Coronary artery (tissue), 2 donors: ENCODE results near the gene MCF2L2.

Experiments
- DNase-seq: peaks from one replicate; pipeline ENCODE4 v3.0.0-alpha.2; 2017; ENCODE audit warnings: low spot score
- H3K27ac ChIP-seq, 2 donors: fragments of 200-600 bp; sonication (generic); one replicate each; pipeline ENCODE4 v1.5.1; 2016 to 2019
- H3K4me3 ChIP-seq: fragments of 200-600 bp; sonication (generic); 2 replicates; pipeline ENCODE4 v1.5.1; 2016; ENCODE audit warnings: mild to moderate bottlenecking, moderate library complexity
- TF ChIP-seq, protein P1 (sequence below): fragments of 200-600 bp; sonication (generic); IDR thresholded peaks from one replicate; pipeline ENCODE4 v1.5.1; 2019; ENCODE audit warnings: antibody characterized with exemption

MCF2L2 gene

DNA sequence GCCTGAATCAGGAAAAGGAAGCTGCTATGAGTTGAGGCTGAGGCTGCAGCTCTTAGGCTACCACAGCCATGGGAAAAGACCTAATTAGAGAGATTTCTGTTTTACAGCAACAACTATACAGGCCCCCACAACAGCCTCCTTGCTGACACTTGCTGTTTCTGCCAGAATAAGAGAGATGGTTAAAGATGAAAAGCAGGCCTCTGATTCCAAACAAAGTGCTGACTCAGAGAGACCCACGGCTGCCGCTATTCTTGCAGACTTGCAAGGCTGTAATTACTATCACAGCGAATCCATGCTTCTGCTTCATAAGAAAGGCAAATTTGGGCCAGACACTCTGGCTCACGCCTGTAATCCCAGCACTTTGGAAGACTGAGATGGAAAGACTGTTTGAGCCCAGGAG lies 41.8 kb downstream of the MCF2L2 start:
- TF ChIP-seq, protein P1, sequence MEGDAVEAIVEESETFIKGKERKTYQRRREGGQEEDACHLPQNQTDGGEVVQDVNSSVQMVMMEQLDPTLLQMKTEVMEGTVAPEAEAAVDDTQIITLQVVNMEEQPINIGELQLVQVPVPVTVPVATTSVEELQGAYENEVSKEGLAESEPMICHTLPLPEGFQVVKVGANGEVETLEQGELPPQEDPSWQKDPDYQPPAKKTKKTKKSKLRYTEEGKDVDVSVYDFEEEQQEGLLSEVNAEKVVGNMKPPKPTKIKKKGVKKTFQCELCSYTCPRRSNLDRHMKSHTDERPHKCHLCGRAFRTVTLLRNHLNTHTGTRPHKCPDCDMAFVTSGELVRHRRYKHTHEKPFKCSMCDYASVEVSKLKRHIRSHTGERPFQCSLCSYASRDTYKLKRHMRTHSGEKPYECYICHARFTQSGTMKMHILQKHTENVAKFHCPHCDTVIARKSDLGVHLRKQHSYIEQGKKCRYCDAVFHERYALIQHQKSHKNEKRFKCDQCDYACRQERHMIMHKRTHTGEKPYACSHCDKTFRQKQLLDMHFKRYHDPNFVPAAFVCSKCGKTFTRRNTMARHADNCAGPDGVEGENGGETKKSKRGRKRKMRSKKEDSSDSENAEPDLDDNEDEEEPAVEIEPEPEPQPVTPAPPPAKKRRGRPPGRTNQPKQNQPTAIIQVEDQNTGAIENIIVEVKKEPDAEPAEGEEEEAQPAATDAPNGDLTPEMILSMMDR = no peak
- H3K4me3 ChIP-seq = no peak overlapping the region
- no peak for DNase-seq
- no peak overlapping the region for H3K27ac ChIP-seq

DNA sequence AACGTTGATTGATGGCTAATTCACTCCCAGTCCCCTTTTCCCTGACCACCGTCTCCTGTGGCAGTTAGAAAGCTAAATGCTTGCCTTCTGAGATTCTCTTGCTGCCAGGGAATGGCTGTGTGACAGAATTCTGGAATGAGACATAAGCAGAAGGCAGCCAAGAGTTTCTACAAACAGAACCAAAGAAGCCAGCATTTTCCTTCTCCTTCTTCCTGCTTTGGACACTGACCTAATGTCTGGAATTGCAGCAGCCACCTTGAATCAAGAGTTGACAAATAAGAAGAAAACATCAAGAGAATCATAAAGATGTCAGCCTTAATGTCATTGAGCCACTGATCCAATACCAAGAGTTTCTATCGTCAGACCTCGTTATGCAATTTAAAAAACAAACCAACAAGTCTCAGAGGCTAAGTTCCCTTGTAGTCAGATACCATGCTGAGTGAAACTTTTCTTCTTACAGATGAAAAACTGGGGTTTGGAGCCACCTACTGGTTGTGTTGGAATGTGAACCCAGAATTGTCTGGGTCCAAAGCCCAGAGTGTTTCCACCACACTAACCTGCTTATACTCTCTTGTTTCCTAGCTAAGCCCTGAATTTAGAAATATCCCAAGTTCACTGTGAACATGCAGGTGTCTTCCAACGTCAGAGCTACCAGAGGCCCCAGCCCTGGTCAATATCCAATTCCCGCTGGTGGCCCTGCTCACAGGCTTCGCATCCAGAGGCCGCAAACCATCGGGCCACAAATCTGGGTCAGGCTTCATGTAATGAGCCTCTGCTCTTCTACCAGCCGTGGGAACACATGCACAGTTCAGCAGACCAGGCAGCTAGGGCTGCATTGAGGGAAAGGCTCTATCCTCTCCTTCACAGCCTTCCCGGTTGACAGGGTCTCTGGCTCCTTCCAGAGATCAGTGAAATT lies 42.5 kb downstream of the MCF2L2 start:
- TF ChIP-seq, protein P1 = peak; percentile 63
- DNase-seq = no peak
- no peak overlapping the region for H3K4me3 ChIP-seq
- no peak overlapping the region for H3K27ac ChIP-seq

DNA sequence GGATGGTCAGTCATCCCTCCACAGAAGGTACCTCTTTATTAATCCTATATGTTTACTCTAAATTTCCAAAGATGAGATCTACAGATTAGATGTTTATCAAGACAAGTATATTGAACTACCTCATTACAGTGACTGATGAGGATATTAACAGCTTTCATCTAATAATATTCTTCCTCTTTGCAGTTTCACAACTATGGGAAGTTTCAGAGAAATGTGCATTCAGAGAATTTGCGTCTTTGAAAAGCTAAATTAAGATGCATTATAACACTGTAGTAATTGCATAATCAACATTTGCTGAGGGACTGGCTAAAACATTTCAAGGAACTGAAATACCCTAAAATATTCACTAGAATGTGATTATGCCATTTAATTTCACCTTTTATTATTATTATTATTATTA lies 46.7 kb downstream of the MCF2L2 start:
- DNase-seq = no peak
- TF ChIP-seq, protein P1 = no peak
- H3K4me3 ChIP-seq = no peak overlapping the region
- H3K27ac ChIP-seq = no peak overlapping the region

DNA sequence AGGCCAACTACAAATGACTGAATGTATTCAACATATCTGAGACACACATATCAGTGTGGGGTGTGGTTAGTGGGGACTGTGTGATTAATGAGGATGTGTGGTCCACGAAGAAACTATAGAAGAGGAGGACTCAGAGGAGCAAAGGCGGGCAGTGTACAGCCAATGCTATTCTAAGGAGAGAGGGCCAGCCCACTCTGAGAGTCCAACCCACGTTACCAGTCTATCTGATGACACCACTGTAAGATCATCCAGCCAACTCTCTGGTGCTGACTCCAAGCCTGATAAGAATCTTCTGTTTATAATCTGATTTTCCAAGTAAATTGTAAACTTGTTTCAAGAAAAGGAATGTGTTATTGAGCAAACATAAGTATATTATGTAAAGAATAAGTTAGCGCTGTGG lies 47.2 kb downstream of the MCF2L2 start:
- Histone ChIP-seq H3K4me3 (no peak overlapping the region), H3K27ac (no peak overlapping the region)
- no peak for DNase-seq
- TF ChIP-seq, protein P1 = no peak

DNA sequence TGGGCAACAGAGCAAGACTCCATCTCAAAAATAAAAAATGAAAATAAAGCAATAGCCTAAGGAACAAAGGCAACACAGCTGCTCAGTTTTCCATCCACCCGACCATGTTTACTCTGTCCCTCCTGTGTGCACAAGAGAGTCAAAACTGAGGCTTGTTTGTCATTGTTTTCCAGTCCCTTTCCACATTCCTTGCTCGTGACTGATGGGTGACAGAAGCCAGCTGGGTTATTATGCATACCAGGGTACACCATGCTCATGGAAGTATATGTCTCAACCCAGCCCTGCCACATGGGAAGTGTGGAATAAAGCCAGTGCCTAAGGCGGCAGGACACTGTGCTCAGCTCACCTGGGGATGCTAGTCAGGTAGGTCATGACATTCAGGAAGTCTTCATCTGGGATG lies 49.5 kb downstream of the MCF2L2 start:
- Histone ChIP-seq H3K4me3 (no peak overlapping the region), H3K27ac (no peak overlapping the region)
- DNase-seq = no peak
- TF ChIP-seq, protein P1 = no peak

DNA sequence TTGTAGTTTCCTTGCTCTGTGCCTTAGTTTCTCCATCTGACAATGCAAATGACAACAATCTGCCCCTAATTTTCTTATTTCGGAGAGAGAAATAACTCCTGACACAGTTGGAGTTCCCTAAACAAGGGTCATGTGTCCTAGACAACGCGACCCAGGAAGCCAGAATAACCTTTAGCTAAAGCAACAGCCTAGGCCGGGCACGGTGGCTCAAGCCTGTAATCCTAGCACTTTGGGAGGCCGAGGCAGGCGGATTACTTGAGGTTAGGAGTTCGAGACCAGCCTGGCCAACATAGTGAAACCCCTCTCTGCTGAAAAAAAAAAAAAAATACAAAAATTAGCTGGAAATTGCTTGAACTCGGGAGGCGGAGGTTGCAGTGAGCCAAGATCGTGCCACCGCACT lies 49.9 kb downstream of the MCF2L2 start:
- TF ChIP-seq, protein P1 = no peak
- DNase-seq = no peak
- no peak overlapping the region for H3K4me3 ChIP-seq
- no peak overlapping the region for H3K27ac ChIP-seq

DNA sequence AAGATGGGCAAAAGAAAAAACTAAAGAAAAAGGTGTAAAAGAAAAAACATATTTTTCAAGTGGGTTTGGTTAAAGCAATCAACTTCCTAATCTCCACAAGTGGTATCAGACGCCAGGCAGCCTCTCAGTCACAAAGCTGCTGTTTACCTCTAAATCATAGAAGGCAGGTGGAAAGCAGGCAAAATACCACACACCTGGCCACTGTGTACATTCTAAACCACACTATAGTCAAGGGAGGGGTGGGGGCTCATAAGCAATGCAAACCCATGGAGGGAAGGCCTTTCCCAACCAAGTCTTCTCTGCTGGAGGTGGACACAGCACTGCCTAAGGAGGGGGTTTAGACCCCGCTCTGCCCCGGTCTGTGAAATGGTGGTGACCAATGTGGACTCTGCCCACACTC lies 50.4 kb downstream of the MCF2L2 start:
- TF ChIP-seq, protein P1 = no peak
- H3K4me3 ChIP-seq = no peak overlapping the region
- no peak for DNase-seq
- H3K27ac ChIP-seq = no peak overlapping the region
